ENCODE data around the gene APBB2.

The APBB2 gene

GRCh38 chr4:41014158-41014557 lies 200.2 kb downstream of the APBB2 start:
- H3K27me3 ChIP-seq (replicated peaks; ENCODE audit: control insufficient read depth, insufficient read depth, low read length, poor library complexity, severe bottlenecking): no peaks in the 10 kb centered on the region
- no peaks in the 10 kb centered on the region for H3K9me3 ChIP-seq (ENCODE audit: control insufficient read depth, low read length)
- no peak overlapping the region for H3K27ac ChIP-seq (ENCODE audit: insufficient read depth, low read length, poor library complexity, severe bottlenecking)
- DNase-seq: no peak
- no peak overlapping the region for H3K4me3 ChIP-seq (ENCODE audit: insufficient read depth, low read depth, low read length, poor library complexity, severe bottlenecking)
- no peaks in the 10 kb centered on the region for H3K36me3 ChIP-seq (ENCODE audit: control insufficient read depth, insufficient read depth, low read length)
- H3K4me1 ChIP-seq (ENCODE audit: control insufficient read depth, insufficient read depth, low read length, poor library complexity, severe bottlenecking): no peaks in the 10 kb centered on the region

DNA sequence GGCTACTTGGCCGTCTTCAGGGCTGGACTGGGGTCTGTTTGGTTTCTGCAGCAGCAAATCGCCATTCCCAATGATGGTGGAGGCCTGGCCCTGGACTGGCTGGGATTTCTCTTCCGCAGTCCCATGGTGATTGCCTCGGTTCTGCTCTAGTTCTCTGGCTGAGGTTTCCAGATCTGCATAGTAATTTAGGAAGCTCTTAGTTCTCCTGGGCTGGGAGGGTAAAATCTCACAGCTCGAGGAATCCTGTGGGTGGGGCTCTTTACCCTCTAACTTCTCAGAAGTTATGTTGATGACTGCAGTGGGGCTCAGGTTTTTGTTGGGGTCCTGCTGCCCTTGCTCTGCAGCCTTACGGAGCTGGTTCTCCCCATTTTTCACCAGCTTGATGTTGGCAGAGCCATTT lies 200.6 kb downstream of the APBB2 start:
- Histone ChIP-seq H3K9me3 (ENCODE audit: control insufficient read depth, low read length) (no peaks in the 10 kb centered on the region), H3K4me1 (ENCODE audit: control insufficient read depth, insufficient read depth, low read length, poor library complexity, severe bottlenecking) (no peaks in the 10 kb centered on the region), H3K27me3 (replicated peaks; ENCODE audit: control insufficient read depth, insufficient read depth, low read length, poor library complexity, severe bottlenecking) (no peaks in the 10 kb centered on the region), H3K27ac (ENCODE audit: insufficient read depth, low read length, poor library complexity, severe bottlenecking) (no peak overlapping the region), H3K4me3 (ENCODE audit: insufficient read depth, low read depth, low read length, poor library complexity, severe bottlenecking) (no peak overlapping the region), H3K36me3 (ENCODE audit: control insufficient read depth, insufficient read depth, low read length) (no peaks in the 10 kb centered on the region)
- no peak for DNase-seq

DNA sequence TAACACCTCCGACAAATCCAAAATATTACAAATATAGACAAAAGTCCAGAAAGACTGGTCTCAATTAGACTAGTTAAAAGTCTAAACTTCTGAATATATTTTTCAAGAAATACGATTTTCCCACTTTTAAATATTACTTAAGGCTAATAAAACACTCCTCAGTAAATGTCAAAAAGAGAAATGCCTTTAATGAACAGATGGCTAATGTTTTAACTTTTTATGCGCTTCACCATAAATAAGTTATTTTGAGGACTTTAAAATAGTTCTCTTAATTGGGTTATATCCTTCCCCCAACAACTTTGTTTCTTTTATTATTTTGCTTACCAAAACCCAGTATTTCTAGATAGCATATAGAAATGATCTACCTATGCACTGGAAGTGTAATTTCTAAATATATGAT lies 201.4 kb downstream of the APBB2 start:
- Histone ChIP-seq H3K27ac (ENCODE audit: insufficient read depth, low read length, poor library complexity, severe bottlenecking) (no peak overlapping the region), H3K36me3 (ENCODE audit: control insufficient read depth, insufficient read depth, low read length) (no peaks in the 10 kb centered on the region), H3K4me3 (ENCODE audit: insufficient read depth, low read depth, low read length, poor library complexity, severe bottlenecking) (no peak overlapping the region), H3K9me3 (ENCODE audit: control insufficient read depth, low read length) (no peaks in the 10 kb centered on the region), H3K4me1 (ENCODE audit: control insufficient read depth, insufficient read depth, low read length, poor library complexity, severe bottlenecking) (no peaks in the 10 kb centered on the region), H3K27me3 (replicated peaks; ENCODE audit: control insufficient read depth, insufficient read depth, low read length, poor library complexity, severe bottlenecking) (no peaks in the 10 kb centered on the region)
- DNase-seq: no peak

DNA sequence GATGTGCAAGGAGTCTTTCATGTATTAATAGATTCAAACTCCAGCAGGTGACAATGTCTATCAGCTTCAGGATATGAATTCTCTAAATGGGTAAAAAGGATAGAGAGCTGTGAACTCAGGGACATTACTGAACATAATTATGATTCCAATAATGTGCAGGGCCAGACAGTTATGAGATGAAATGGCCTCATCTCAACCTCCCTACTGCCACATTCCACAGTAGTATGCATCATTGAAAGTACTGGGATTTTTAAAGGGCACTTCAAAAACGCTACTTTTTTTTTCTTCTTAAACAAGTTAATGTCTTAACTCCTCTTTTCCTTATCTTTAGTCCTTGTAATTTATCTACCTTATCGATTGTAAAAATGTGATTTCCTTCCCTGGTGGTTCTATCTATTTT lies 202.0 kb downstream of the APBB2 start:
- DNase-seq: no peak
- H3K36me3 ChIP-seq (ENCODE audit: control insufficient read depth, insufficient read depth, low read length): no peaks in the 10 kb centered on the region
- no peak overlapping the region for H3K27ac ChIP-seq (ENCODE audit: insufficient read depth, low read length, poor library complexity, severe bottlenecking)
- no peaks in the 10 kb centered on the region for H3K9me3 ChIP-seq (ENCODE audit: control insufficient read depth, low read length)
- H3K4me1 ChIP-seq (ENCODE audit: control insufficient read depth, insufficient read depth, low read length, poor library complexity, severe bottlenecking): no peaks in the 10 kb centered on the region
- no peaks in the 10 kb centered on the region for H3K27me3 ChIP-seq (replicated peaks; ENCODE audit: control insufficient read depth, insufficient read depth, low read length, poor library complexity, severe bottlenecking)
- H3K4me3 ChIP-seq (ENCODE audit: insufficient read depth, low read depth, low read length, poor library complexity, severe bottlenecking): no peak overlapping the region

GRCh38 chr4:41009411-41009810 lies 204.9 kb downstream of the APBB2 start:
- Histone ChIP-seq H3K4me1 (ENCODE audit: control insufficient read depth, insufficient read depth, low read length, poor library complexity, severe bottlenecking) (no peaks in the 10 kb centered on the region), H3K27ac (ENCODE audit: insufficient read depth, low read length, poor library complexity, severe bottlenecking) (no peak overlapping the region)
- DNase-seq: no peak

GRCh38 chr4:41006141-41006540 lies 208.2 kb downstream of the APBB2 start:
- DNase-seq: no peak
- H3K4me3 ChIP-seq (ENCODE audit: insufficient read depth, low read depth, low read length, poor library complexity, severe bottlenecking): no peak overlapping the region
- no peaks in the 10 kb centered on the region for H3K4me1 ChIP-seq (ENCODE audit: control insufficient read depth, insufficient read depth, low read length, poor library complexity, severe bottlenecking)
- no peaks in the 10 kb centered on the region for H3K36me3 ChIP-seq (ENCODE audit: control insufficient read depth, insufficient read depth, low read length)
- H3K9me3 ChIP-seq (ENCODE audit: control insufficient read depth, low read length): no peaks in the 10 kb centered on the region
- H3K27me3 ChIP-seq (replicated peaks; ENCODE audit: control insufficient read depth, insufficient read depth, low read length, poor library complexity, severe bottlenecking): no peaks in the 10 kb centered on the region
- no peak overlapping the region for H3K27ac ChIP-seq (ENCODE audit: insufficient read depth, low read length, poor library complexity, severe bottlenecking)

More at GRCh38 chr4:41009411-41009810, 204.9 kb downstream of the APBB2 start:
- no peaks in the 10 kb centered on the region for H3K9me3 ChIP-seq (ENCODE audit: control insufficient read depth, low read length)
- H3K4me3 ChIP-seq (ENCODE audit: insufficient read depth, low read depth, low read length, poor library complexity, severe bottlenecking): no peak overlapping the region
- no peaks in the 10 kb centered on the region for H3K27me3 ChIP-seq (replicated peaks; ENCODE audit: control insufficient read depth, insufficient read depth, low read length, poor library complexity, severe bottlenecking)
- H3K36me3 ChIP-seq (ENCODE audit: control insufficient read depth, insufficient read depth, low read length): no peaks in the 10 kb centered on the region

DNA sequence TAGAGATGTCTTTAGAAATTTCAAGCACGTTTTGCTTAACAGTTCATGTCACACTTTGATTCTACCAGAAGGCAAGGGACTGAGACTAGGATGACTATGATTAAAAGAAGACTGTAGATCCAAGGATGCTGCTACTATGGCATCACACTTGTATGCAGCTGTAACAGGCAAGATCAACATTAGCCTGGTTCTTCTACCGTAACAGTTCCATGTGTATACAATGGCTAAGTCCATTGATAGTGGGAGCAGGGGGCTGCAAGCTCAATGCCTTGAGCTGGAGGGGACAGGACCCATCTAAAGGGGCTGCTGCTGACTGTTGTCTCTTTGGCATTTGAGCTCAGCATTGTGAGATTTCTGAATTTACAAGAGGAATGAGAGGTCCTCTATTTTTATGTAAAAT lies 212.0 kb downstream of the APBB2 start:
- Histone ChIP-seq H3K27me3 (replicated peaks; ENCODE audit: control insufficient read depth, insufficient read depth, low read length, poor library complexity, severe bottlenecking) (no peaks in the 10 kb centered on the region), H3K4me3 (ENCODE audit: insufficient read depth, low read depth, low read length, poor library complexity, severe bottlenecking) (no peak overlapping the region), H3K36me3 (ENCODE audit: control insufficient read depth, insufficient read depth, low read length) (no peaks in the 10 kb centered on the region), H3K27ac (ENCODE audit: insufficient read depth, low read length, poor library complexity, severe bottlenecking) (no peak overlapping the region), H3K9me3 (ENCODE audit: control insufficient read depth, low read length) (no peaks in the 10 kb centered on the region), H3K4me1 (ENCODE audit: control insufficient read depth, insufficient read depth, low read length, poor library complexity, severe bottlenecking) (no peaks in the 10 kb centered on the region)
- DNase-seq: no peak

GRCh38 chr4:41000356-41000755 lies 214.0 kb downstream of the APBB2 start:
- DNase-seq: no peak
- H3K4me3 ChIP-seq (ENCODE audit: insufficient read depth, low read depth, low read length, poor library complexity, severe bottlenecking): no peak overlapping the region
- H3K4me1 ChIP-seq (ENCODE audit: control insufficient read depth, insufficient read depth, low read length, poor library complexity, severe bottlenecking): no peaks in the 10 kb centered on the region
- no peaks in the 10 kb centered on the region for H3K36me3 ChIP-seq (ENCODE audit: control insufficient read depth, insufficient read depth, low read length)
- H3K9me3 ChIP-seq (ENCODE audit: control insufficient read depth, low read length): no peaks in the 10 kb centered on the region
- no peak overlapping the region for H3K27ac ChIP-seq (ENCODE audit: insufficient read depth, low read length, poor library complexity, severe bottlenecking)
- H3K27me3 ChIP-seq (replicated peaks; ENCODE audit: control insufficient read depth, insufficient read depth, low read length, poor library complexity, severe bottlenecking): no peaks in the 10 kb centered on the region

DNA sequence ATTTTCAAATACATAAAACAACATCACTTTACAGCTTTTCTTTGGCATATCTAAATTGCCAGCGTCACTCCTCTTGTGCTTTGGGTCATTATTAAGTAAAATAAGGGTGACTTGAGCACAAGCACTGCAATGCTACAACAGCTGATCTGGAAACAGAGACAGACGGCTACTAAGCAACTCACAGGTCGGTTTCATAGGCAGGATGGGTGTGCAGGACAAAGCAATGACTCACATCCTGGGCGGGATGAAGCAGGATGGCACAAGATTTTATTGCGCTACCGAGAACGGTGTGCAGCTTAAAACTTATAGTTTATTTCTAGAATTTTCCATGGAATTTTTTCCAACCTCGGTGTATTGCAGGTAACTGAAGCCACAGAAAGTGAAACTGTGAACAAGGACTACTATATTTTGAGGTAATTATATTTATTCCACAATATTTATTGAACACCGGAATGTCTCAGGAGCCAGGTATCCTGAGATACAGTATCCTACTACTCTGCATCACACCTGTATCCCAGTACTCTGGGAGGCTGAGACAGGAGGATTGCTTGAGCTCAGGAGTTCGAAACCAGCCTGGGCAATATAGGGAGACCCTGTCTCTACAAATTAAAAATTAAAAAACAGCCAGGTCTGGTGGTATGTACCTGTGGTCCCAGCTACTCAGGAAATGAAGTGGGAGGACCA lies 215.5 kb downstream of the APBB2 start:
- no peak overlapping the region for H3K4me3 ChIP-seq (ENCODE audit: insufficient read depth, low read depth, low read length, poor library complexity, severe bottlenecking)
- H3K27ac ChIP-seq (ENCODE audit: insufficient read depth, low read length, poor library complexity, severe bottlenecking): no peak overlapping the region
- H3K4me1 ChIP-seq (ENCODE audit: control insufficient read depth, insufficient read depth, low read length, poor library complexity, severe bottlenecking): no peaks in the 10 kb centered on the region
- no peaks in the 10 kb centered on the region for H3K27me3 ChIP-seq (replicated peaks; ENCODE audit: control insufficient read depth, insufficient read depth, low read length, poor library complexity, severe bottlenecking)
- no peaks in the 10 kb centered on the region for H3K9me3 ChIP-seq (ENCODE audit: control insufficient read depth, low read length)
- no peaks in the 10 kb centered on the region for H3K36me3 ChIP-seq (ENCODE audit: control insufficient read depth, insufficient read depth, low read length)
- no peak for DNase-seq

GRCh38 chr4:40995850-40996249 lies 218.5 kb downstream of the APBB2 start:
- H3K36me3 ChIP-seq (ENCODE audit: control insufficient read depth, insufficient read depth, low read length): no peaks in the 10 kb centered on the region
- H3K9me3 ChIP-seq (ENCODE audit: control insufficient read depth, low read length): no peaks in the 10 kb centered on the region
- H3K27ac ChIP-seq (ENCODE audit: insufficient read depth, low read length, poor library complexity, severe bottlenecking): no peak overlapping the region
- no peak overlapping the region for H3K4me3 ChIP-seq (ENCODE audit: insufficient read depth, low read depth, low read length, poor library complexity, severe bottlenecking)
- no peaks in the 10 kb centered on the region for H3K27me3 ChIP-seq (replicated peaks; ENCODE audit: control insufficient read depth, insufficient read depth, low read length, poor library complexity, severe bottlenecking)
- H3K4me1 ChIP-seq (ENCODE audit: control insufficient read depth, insufficient read depth, low read length, poor library complexity, severe bottlenecking): no peaks in the 10 kb centered on the region
- no peak for DNase-seq
